ENCODE data around the gene ANKHD1. TPM values are rescaled to one million over a fixed set of nuclear protein-coding genes. Genes with fewer than 3 reads are reported as not detected.
A peak's percentile ranks its signal among the peaks of the same experiment; 100 is the strongest.

The ANKHD1 gene
- total RNA-seq, 1 experiment from 2014 or later: 113 TPM

DNA sequence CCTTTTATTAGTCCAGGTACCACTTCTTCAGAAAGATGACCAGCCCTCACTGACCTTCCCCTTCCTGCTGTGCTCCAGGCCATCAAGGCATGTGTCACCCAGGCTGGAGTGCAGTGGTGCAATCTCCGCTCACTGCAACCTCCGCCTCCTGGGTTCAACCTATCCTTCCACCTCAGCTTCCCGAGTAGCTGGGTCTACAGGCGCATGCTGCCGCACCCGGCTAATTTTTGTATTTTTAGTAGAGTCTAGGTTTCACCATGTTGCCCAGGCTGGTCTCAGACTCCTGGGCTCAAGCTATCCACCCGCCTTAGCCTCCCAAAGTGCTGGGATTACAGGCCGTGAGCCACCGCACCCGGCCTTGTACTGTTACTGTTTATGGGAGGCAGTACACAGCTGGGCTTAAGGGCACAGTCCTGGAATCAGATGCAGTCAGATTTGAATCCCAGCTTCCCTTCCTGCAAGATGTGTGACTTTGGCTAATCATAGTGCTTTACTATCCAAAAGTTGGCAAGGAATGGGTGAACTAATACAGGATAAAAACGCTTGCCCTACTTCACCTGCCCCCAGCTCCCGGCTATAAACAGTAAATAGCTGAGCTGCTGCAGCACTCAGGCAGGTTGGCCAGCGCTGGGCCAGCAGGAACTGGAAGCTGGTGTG, 145.3 kb downstream of the ANKHD1 start (continued):
- TF ChIP-seq, protein P1, sequence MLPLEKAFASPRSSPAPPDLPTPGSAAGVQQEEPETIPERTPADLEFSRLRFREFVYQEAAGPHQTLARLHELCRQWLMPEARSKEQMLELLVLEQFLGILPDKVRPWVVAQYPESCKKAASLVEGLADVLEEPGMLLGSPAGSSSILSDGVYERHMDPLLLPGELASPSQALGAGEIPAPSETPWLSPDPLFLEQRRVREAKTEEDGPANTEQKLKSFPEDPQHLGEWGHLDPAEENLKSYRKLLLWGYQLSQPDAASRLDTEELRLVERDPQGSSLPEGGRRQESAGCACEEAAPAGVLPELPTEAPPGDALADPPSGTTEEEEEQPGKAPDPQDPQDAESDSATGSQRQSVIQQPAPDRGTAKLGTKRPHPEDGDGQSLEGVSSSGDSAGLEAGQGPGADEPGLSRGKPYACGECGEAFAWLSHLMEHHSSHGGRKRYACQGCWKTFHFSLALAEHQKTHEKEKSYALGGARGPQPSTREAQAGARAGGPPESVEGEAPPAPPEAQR (CRISPR knock-in tag; IDR thresholded peaks at IDR 0.05): no peak
- TF ChIP-seq SOX15 (CRISPR knock-in tag; IDR thresholded peaks at IDR 0.05): no peak
- no peak for TF ChIP-seq ZNF219 (CRISPR knock-in tag; IDR thresholded peaks at IDR 0.05; ENCODE audit: borderline replicate concordance)

DNA sequence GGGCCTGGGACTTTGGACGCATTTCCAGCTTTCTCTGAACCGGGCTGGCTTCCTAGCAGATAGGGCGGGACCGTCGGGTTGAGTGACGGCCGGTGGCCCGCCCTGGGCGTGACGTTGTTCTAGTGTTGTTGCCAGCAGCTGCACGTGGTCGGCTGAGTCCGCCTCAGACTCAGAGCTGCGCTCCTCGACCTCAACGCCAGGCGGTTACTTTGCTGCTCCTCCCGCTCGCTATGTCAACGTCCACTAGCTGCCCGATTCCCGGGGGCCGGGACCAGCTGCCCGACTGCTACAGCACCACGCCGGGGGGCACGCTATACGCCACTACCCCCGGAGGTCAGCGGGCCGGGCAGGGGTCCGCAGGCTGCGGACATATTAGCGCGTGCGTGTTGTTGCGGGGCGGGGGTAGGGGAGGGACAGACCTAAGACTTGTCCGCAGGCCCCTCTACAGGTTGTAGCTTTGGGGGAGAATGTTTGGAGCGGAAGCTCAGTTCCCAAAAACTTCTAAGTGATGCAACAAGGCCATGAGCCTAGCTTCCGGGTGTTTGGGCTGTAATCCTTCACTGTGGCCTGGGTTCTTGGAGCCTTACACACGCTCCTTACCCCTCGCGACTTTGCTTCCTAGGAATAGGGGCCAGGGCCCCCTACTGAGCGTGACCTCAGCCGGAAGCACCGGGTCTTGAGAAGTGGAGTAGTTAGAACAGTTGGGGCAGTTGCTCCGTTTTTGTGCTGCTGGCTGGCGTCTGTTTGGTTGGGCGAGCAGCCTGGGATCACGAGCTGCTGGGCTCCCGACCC, 146.1 kb downstream of the ANKHD1 start, which contains the start of gene EIF4EBP3:
Gene EIF4EBP3, plus strand, starts transcription at position 155 of the 792 bp plus-strand sequence. Its CDS starts 76 bp downstream, at position 231.
- Mint-ChIP-seq H3K4me1 (peaks cover 25% of the 10 kb centered on the region), H3K27me3 (ENCODE audit: low read depth) (no peaks in the 10 kb centered on the region), H3K36me3 (peaks cover 38% of the 10 kb centered on the region), H3K4me3 (peak within 1 kb of the TSS; percentile 77), H3K9me3 (no peaks in the 10 kb centered on the region), H3K27ac (peak within 1 kb of the TSS; percentile 97)
- DNase-seq (ENCODE audit: low spot score): peak; percentile 98
- CTCF ChIA-PET: interaction anchor here (0.7 to 3.3 kb wide), 27 partner anchors 8 to 402 kb away, joined by 3 to 28 read pairs (median 6); partner anchors contain the start of genes ANKHD1, APBB3, HARS1 and HARS2
- POLR2A ChIA-PET: interaction anchor here (0.5 to 3.8 kb wide), 17 partner anchors 8 to 201 kb away, joined by 3 to 47 read pairs (median 4); partner anchors contain the start of genes ANKHD1, APBB3, HARS1 and HARS2
- ATAC-seq: peak; percentile 95
- TF ChIP-seq GRHL2 (CRISPR knock-in tag; IDR thresholded peaks at IDR 0.05; ENCODE audit: insufficient replicate concordance, severe bottlenecking) (no peak), FOXP1 (CRISPR knock-in tag; IDR thresholded peaks at IDR 0.05; ENCODE audit: borderline replicate concordance) (no peak; the same call in 1 of the 2 replicates), ETV6 (CRISPR knock-in tag; IDR thresholded peaks at IDR 0.05) (no peak), HMGA2 (CRISPR knock-in tag; IDR thresholded peaks at IDR 0.05) (no peak), RORB (CRISPR knock-in tag; IDR thresholded peaks at IDR 0.05) (no peak), JAZF1 (CRISPR knock-in tag; IDR thresholded peaks at IDR 0.05) (no peak), NR1H2 (CRISPR knock-in tag; IDR thresholded peaks at IDR 0.05) (no peak), ZNF423 (CRISPR knock-in tag; IDR thresholded peaks at IDR 0.05) (no peak; the same call in 1 of the 2 replicates), NFE2L1 (CRISPR knock-in tag; IDR thresholded peaks at IDR 0.05) (0 out of 2 replicates have a peak, but pooled peaks have one; percentile 27), EMX1 (CRISPR knock-in tag; IDR thresholded peaks at IDR 0.05) (peak; percentile 73; the same call in 1 of the 2 replicates), TCF7 (CRISPR knock-in tag; IDR thresholded peaks at IDR 0.05; ENCODE audit: low read depth) (no peak), KAT7 (CRISPR knock-in tag; IDR thresholded peaks at IDR 0.05; ENCODE audit: borderline replicate concordance) (no peak), ZNF232 (CRISPR knock-in tag; IDR thresholded peaks at IDR 0.05) (peak; percentile 78; the same call in 1 of the 2 replicates), SOX15 (CRISPR knock-in tag; IDR thresholded peaks at IDR 0.05) (no peak), GTF2I (CRISPR knock-in tag; conservative IDR thresholded peaks at IDR 0.05) (no peak)
- TF ChIP-seq, protein P2, sequence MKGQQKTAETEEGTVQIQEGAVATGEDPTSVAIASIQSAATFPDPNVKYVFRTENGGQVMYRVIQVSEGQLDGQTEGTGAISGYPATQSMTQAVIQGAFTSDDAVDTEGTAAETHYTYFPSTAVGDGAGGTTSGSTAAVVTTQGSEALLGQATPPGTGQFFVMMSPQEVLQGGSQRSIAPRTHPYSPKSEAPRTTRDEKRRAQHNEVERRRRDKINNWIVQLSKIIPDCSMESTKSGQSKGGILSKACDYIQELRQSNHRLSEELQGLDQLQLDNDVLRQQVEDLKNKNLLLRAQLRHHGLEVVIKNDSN (CRISPR knock-in tag; IDR thresholded peaks at IDR 0.05): peak; percentile 90
- TF ChIP-seq, protein P3, sequence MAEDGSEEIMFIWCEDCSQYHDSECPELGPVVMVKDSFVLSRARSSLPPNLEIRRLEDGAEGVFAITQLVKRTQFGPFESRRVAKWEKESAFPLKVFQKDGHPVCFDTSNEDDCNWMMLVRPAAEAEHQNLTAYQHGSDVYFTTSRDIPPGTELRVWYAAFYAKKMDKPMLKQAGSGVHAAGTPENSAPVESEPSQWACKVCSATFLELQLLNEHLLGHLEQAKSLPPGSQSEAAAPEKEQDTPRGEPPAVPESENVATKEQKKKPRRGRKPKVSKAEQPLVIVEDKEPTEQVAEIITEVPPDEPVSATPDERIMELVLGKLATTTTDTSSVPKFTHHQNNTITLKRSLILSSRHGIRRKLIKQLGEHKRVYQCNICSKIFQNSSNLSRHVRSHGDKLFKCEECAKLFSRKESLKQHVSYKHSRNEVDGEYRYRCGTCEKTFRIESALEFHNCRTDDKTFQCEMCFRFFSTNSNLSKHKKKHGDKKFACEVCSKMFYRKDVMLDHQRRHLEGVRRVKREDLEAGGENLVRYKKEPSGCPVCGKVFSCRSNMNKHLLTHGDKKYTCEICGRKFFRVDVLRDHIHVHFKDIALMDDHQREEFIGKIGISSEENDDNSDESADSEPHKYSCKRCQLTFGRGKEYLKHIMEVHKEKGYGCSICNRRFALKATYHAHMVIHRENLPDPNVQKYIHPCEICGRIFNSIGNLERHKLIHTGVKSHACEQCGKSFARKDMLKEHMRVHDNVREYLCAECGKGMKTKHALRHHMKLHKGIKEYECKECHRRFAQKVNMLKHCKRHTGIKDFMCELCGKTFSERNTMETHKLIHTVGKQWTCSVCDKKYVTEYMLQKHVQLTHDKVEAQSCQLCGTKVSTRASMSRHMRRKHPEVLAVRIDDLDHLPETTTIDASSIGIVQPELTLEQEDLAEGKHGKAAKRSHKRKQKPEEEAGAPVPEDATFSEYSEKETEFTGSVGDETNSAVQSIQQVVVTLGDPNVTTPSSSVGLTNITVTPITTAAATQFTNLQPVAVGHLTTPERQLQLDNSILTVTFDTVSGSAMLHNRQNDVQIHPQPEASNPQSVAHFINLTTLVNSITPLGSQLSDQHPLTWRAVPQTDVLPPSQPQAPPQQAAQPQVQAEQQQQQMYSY (CRISPR knock-in tag; IDR thresholded peaks at IDR 0.05): no peak
- TF ChIP-seq, protein P4, sequence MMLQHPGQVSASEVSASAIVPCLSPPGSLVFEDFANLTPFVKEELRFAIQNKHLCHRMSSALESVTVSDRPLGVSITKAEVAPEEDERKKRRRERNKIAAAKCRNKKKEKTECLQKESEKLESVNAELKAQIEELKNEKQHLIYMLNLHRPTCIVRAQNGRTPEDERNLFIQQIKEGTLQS (CRISPR knock-in tag; conservative IDR thresholded peaks at IDR 0.05): no peak
- TF ChIP-seq, protein P5, sequence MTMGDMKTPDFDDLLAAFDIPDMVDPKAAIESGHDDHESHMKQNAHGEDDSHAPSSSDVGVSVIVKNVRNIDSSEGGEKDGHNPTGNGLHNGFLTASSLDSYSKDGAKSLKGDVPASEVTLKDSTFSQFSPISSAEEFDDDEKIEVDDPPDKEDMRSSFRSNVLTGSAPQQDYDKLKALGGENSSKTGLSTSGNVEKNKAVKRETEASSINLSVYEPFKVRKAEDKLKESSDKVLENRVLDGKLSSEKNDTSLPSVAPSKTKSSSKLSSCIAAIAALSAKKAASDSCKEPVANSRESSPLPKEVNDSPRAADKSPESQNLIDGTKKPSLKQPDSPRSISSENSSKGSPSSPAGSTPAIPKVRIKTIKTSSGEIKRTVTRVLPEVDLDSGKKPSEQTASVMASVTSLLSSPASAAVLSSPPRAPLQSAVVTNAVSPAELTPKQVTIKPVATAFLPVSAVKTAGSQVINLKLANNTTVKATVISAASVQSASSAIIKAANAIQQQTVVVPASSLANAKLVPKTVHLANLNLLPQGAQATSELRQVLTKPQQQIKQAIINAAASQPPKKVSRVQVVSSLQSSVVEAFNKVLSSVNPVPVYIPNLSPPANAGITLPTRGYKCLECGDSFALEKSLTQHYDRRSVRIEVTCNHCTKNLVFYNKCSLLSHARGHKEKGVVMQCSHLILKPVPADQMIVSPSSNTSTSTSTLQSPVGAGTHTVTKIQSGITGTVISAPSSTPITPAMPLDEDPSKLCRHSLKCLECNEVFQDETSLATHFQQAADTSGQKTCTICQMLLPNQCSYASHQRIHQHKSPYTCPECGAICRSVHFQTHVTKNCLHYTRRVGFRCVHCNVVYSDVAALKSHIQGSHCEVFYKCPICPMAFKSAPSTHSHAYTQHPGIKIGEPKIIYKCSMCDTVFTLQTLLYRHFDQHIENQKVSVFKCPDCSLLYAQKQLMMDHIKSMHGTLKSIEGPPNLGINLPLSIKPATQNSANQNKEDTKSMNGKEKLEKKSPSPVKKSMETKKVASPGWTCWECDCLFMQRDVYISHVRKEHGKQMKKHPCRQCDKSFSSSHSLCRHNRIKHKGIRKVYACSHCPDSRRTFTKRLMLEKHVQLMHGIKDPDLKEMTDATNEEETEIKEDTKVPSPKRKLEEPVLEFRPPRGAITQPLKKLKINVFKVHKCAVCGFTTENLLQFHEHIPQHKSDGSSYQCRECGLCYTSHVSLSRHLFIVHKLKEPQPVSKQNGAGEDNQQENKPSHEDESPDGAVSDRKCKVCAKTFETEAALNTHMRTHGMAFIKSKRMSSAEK (CRISPR knock-in tag; IDR thresholded peaks at IDR 0.05; ENCODE audit: borderline replicate concordance): no peak
